Upper lobe of right lung (tissue), 1 donor: ENCODE results near the gene PHYKPL. TPM values are rescaled to one million over a fixed set of nuclear protein-coding genes. Genes with fewer than 3 reads are reported as not detected.

ENCODE experiments used
- ATAC-seq: fragments of 200-7000 bp; cut with Tn5 transposase; one replicate; pipeline ENCODE4 v1.9.1; 2020; ENCODE audit warnings: mild to moderate bottlenecking, moderate library complexity
- DNase-seq: peaks from one replicate; pipeline ENCODE4 v3.0.0-alpha.2; 2020
- H3K27ac ChIP-seq: fragments of 200-600 bp; one replicate; pipeline ENCODE4 v1.8.0; 2022
- H3K27me3 ChIP-seq: fragments of 200-600 bp; one replicate; pipeline ENCODE4 v1.8.0; 2022; ENCODE audit warnings: mild to moderate bottlenecking
- H3K36me3 ChIP-seq: fragments of 200-600 bp; one replicate; pipeline ENCODE4 v1.8.0; 2022
- H3K4me1 ChIP-seq: fragments of 200-600 bp; one replicate; pipeline ENCODE4 v1.8.0; 2022
- H3K4me3 ChIP-seq: fragments of 200-600 bp; one replicate; pipeline ENCODE4 v1.8.0; 2022; ENCODE audit warnings: mild to moderate bottlenecking
- H3K9me3 ChIP-seq: fragments of 200-600 bp; one replicate; pipeline ENCODE4 v1.8.0; 2022
- intact Hi-C: fragments of 100-400 bp; cut with DNase I; formaldehyde crosslinking; loops from one replicate; pipeline ENCODE4 v1.11.0; 2022
- total RNA-seq: library from RNA; stranded (reverse); fragmentation: NEBNext Ultra II Directional; extraction: Animal tissue kit (Norgen Biotek cat#: 25700); gene quantifications from one replicate; pipeline ENCODE4 v1.2.1, GENCODE V29; 2021
- TF ChIP-seq, protein P1 (sequence below): fragments of 200-600 bp; IDR thresholded peaks from one replicate; pipeline ENCODE4 v1.8.0; 2022; ENCODE audit warnings: antibody characterized with exemption
- donor health status: DM: no; HTN: yes; CAD: no; lungs with severe emphysema.

Gene PHYKPL
- total RNA-seq, 1 donor from 2014 or later: 96.1 TPM

DNA sequence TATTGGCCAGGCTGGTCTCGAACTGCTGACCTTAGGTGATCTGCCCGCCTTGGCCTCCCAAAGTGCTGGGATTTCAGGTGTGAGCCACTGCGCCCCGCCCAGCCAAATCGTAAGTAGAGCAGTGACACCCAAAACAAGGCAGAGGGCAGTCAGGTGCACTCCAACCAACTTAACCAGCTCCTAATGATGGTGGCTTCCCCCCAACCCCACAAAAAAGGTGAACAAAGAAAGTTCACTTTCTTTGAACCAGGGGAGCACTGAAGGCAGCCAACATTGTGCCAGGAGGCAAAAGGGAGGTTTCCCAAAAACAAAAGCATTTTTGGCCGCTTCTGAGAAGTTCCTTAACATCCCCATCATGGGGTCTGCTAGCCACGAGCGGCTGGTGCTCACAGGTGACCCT is 55.0 kb downstream of the PHYKPL start:
- DNase-seq: no peak
- ATAC-seq: no peak

DNA sequence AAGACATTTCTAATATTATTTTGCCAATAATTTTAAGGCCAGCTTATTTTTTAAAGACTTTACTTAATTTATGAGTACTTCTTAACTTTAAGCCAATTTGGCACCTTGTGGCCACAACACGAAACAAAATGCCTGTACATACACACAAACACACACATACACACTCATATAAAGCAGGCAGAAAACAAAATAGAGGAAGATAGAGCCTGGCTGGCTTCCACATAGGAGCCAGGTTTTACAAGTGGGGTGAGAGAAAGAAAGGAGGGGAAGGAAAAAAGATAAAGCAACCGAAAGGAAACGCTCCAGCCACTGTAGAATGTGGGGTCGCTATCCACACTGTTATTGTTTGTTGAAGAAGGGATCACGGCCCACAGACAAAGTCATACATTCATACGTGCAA is 55.8 kb downstream of the PHYKPL start:
- Histone ChIP-seq H3K27ac (no peak overlapping the region), H3K36me3 (no peaks in the 10 kb centered on the region), H3K27me3 (no peaks in the 10 kb centered on the region), H3K9me3 (no peaks in the 10 kb centered on the region), H3K4me3 (no peak overlapping the region), H3K4me1 (no peaks in the 10 kb centered on the region)
- TF ChIP-seq, protein P1, sequence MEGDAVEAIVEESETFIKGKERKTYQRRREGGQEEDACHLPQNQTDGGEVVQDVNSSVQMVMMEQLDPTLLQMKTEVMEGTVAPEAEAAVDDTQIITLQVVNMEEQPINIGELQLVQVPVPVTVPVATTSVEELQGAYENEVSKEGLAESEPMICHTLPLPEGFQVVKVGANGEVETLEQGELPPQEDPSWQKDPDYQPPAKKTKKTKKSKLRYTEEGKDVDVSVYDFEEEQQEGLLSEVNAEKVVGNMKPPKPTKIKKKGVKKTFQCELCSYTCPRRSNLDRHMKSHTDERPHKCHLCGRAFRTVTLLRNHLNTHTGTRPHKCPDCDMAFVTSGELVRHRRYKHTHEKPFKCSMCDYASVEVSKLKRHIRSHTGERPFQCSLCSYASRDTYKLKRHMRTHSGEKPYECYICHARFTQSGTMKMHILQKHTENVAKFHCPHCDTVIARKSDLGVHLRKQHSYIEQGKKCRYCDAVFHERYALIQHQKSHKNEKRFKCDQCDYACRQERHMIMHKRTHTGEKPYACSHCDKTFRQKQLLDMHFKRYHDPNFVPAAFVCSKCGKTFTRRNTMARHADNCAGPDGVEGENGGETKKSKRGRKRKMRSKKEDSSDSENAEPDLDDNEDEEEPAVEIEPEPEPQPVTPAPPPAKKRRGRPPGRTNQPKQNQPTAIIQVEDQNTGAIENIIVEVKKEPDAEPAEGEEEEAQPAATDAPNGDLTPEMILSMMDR: no peak
- intact Hi-C loops: no loop called here
- ATAC-seq (no peak), DNase-seq (no peak)

More for the DNA sequence above, 55.0 kb downstream of the PHYKPL start:
- Histone ChIP-seq H3K27ac (no peak overlapping the region), H3K36me3 (no peaks in the 10 kb centered on the region), H3K27me3 (no peaks in the 10 kb centered on the region), H3K4me1 (no peaks in the 10 kb centered on the region), H3K9me3 (no peaks in the 10 kb centered on the region), H3K4me3 (no peak overlapping the region)
- intact Hi-C loops: no loop called here
- TF ChIP-seq, protein P1: no peak

DNA sequence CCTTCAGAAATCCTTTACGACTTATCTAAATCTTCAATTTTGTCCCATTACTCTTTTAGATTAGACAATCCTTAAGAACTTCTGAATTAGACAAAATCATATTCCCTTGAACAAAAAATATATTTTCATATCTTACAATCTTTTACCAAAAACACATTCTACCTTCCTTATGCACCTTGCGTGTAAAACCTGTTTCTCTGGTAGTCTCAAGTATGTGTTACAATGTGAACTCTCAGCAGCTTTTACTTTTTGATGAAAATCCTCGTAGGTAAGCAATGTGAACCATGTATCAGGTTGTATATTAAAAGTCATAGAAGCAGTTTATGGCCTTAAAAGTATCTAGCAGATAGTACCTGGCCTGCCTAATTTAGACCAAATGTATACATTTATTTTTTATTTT is 58.1 kb downstream of the PHYKPL start:
- no peak overlapping the region for H3K27ac ChIP-seq
- no peak overlapping the region for H3K4me3 ChIP-seq
- intact Hi-C loops: no loop called here
- H3K9me3 ChIP-seq: no peaks in the 10 kb centered on the region
- DNase-seq: no peak
- ATAC-seq: no peak
- no peaks in the 10 kb centered on the region for H3K4me1 ChIP-seq
- TF ChIP-seq, protein P1: no peak
- no peaks in the 10 kb centered on the region for H3K27me3 ChIP-seq
- H3K36me3 ChIP-seq: no peaks in the 10 kb centered on the region

DNA sequence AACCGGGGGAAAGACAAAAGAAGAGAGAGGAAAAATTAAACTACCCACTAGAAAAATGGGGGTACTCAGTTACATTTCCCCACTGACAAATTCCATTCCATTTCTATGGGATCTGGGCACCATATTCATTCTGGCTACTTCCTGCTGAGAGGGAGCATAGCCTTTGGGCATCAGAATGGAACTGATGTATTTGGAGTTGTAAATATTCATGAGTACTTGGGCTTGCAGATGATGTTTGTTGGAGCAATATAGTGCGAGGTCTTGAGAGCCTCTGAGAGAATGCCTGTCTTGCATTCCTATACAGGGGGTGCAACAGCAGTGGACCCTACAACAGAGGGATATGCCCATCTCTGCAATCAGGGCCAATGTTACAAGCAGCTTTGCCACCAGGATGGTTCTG is 62.1 kb downstream of the PHYKPL start:
- TF ChIP-seq, protein P1: no peak
- H3K27me3 ChIP-seq: peaks cover 9% of the 10 kb centered on the region
- no peak overlapping the region for H3K4me3 ChIP-seq
- intact Hi-C loops: no loop called here
- H3K9me3 ChIP-seq: no peaks in the 10 kb centered on the region
- H3K36me3 ChIP-seq: no peaks in the 10 kb centered on the region
- no peaks in the 10 kb centered on the region for H3K4me1 ChIP-seq
- no peak for DNase-seq
- no peak overlapping the region for H3K27ac ChIP-seq
- ATAC-seq: no peak

DNA sequence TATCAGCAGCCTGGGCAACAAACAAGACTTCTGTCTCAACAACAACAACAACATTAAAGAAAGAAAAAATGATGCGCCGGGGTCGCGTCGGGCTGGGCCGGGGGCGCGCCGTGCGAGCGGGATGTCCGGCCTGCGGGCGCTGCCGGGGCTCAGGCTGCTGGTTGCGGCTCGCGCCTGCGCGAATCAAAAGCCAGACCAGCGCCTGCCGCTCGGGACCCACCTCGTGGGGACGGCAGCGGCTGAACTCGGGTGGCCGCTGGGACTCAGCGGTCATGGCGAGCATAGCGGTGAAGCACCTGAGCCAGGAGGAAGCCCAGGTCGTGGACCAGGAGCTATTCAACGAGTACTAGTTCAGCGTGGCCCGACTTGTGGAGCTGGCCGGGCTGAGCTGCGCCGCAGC is 67.0 kb downstream of the PHYKPL start:
- Histone ChIP-seq H3K36me3 (no peaks in the 10 kb centered on the region), H3K4me3 (no peak overlapping the region), H3K4me1 (peaks cover 5% of the 10 kb centered on the region), H3K27ac (no peak overlapping the region), H3K9me3 (no peaks in the 10 kb centered on the region), H3K27me3 (peaks cover 20% of the 10 kb centered on the region)
- intact Hi-C loops: no loop called here
- ATAC-seq (no peak), DNase-seq (no peak)
- TF ChIP-seq, protein P1: no peak
